ENCODE results near the gene UBTD1.
"Not testable (repeated sequence)": the region's sequence is repeated elsewhere in the genome, so short reads cannot be mapped to it uniquely, and the experiment has no call there.

Gene UBTD1

GRCh38 chr10:97567891-97568290 lies 69.2 kb downstream of the UBTD1 start:
- DNase-seq, result no peak

- no peak for DNase-seq
These were observed 71.5 kb downstream of the UBTD1 start for GRCh38 chr10:97570146-97570788.

GRCh38 chr10:97570789-97571471 lies 72.2 kb downstream of the UBTD1 start:
- no peak for DNase-seq

GRCh38 chr10:97571622-97572021 lies 72.9 kb downstream of the UBTD1 start:
- no peak for DNase-seq

GRCh38 chr10:97572214-97572989 lies 73.7 kb downstream of the UBTD1 start, which contains the start of gene ANKRD2:
Gene ANKRD2, plus strand, starts transcription at chr10:97572779. Its CDS starts 10 bp downstream, at chr10:97572789.
- peak; percentile 71 for DNase-seq

GRCh38 chr10:97573021-97573420 lies 74.3 kb downstream of the UBTD1 start:
- DNase-seq, result no peak

GRCh38 chr10:97573672-97574071 lies 74.9 kb downstream of the UBTD1 start:
- no peak for DNase-seq

GRCh38 chr10:97574374-97575126 lies 75.8 kb downstream of the UBTD1 start:
- peak; percentile 64 for DNase-seq

GRCh38 chr10:97575127-97575668 lies 76.5 kb downstream of the UBTD1 start:
- DNase-seq, result peak; percentile 11

GRCh38 chr10:97576487-97576886 lies 77.8 kb downstream of the UBTD1 start:
- DNase-seq, result not testable (repeated sequence)

GRCh38 chr10:97577701-97578100 lies 79.0 kb downstream of the UBTD1 start:
- no peak for DNase-seq

GRCh38 chr10:97578171-97578844 lies 79.6 kb downstream of the UBTD1 start:
- DNase-seq, result no peak

GRCh38 chr10:97580421-97581367 lies 82.0 kb downstream of the UBTD1 start:
- no peak for DNase-seq

- DNase-seq, result no peak
These were observed 83.4 kb downstream of the UBTD1 start for GRCh38 chr10:97582169-97582568.

GRCh38 chr10:97583476-97583875 lies 84.8 kb downstream of the UBTD1 start:
- no peak for DNase-seq

- peak; percentile 63 for DNase-seq
These were observed 85.5 kb downstream of the UBTD1 start, which contains the start of gene HOGA1 for GRCh38 chr10:97584060-97584797. Gene HOGA1, plus strand, starts transcription at chr10:97584389. Its CDS starts 315 bp downstream, at chr10:97584704.

GRCh38 chr10:97584798-97585438 lies 86.2 kb downstream of the UBTD1 start:
- DNase-seq, result no peak

- DNase-seq, result no peak
These were observed 86.7 kb downstream of the UBTD1 start for GRCh38 chr10:97585439-97585811.

GRCh38 chr10:97587183-97587582 lies 88.5 kb downstream of the UBTD1 start:
- no peak for DNase-seq

- no peak for DNase-seq
These were observed 90.8 kb downstream of the UBTD1 start, which contains the start of gene C10orf62 for GRCh38 chr10:97589479-97589878. Gene C10orf62, plus strand, starts transcription at chr10:97589721. Its CDS starts 177 bp downstream, at chr10:97589898.
